DOHH2 (cell line): ENCODE measurements around the gene DMD.

Experiments used
- H3F3A ChIP-seq: fragments of 200-600 bp; sonication (generic), shearing (Covaris generic); 2 replicates; pipeline ENCODE4 v1.6.0; 2016; ENCODE audit warnings: antibody characterized with exemption, mild to moderate bottlenecking; ENCODE audit not compliant: control insufficient read depth, insufficient read depth
- H3K27ac ChIP-seq: fragments of 200-600 bp; sonication (generic); 2 replicates; pipeline ENCODE4 v1.5.1; 2014; ENCODE audit warnings: low read depth, mild to moderate bottlenecking, low read length, moderate library complexity
- H3K27me3 ChIP-seq: fragments of 200-600 bp; sonication (generic); 2 replicates; pipeline ENCODE4 v1.6.1; 2014; ENCODE audit warnings: mild to moderate bottlenecking, low read length, mixed read lengths; ENCODE audit not compliant: control insufficient read depth
- H3K36me3 ChIP-seq: fragments of 200-600 bp; sonication (generic); 2 replicates; pipeline ENCODE4 v1.6.1; 2014; ENCODE audit warnings: mild to moderate bottlenecking, low read length, moderate library complexity, mixed read lengths; ENCODE audit not compliant: control insufficient read depth
- H3K4me1 ChIP-seq: fragments of 200-600 bp; sonication (generic); 2 replicates; pipeline ENCODE4 v1.6.1; 2014; ENCODE audit warnings: mild to moderate bottlenecking, low read length, mixed read lengths; ENCODE audit not compliant: control insufficient read depth
- H3K4me2 ChIP-seq: fragments of 200-600 bp; sonication (generic); 2 replicates; pipeline ENCODE4 v1.6.0; 2014; ENCODE audit warnings: mild to moderate bottlenecking, low read length, moderate library complexity
- H3K4me3 ChIP-seq: fragments of 200-600 bp; sonication (generic); 2 replicates; pipeline ENCODE4 v1.5.1; 2014; ENCODE audit warnings: mild to moderate bottlenecking, low read length, mixed read lengths
- H3K79me2 ChIP-seq: fragments of 200-600 bp; sonication (generic); 2 replicates; pipeline ENCODE4 v1.6.1; 2014; ENCODE audit warnings: mild to moderate bottlenecking, low read length, mixed read lengths; ENCODE audit not compliant: control insufficient read depth
- H3K9me2 ChIP-seq: fragments of 200-600 bp; sonication (generic); replicated peaks from 2 replicates; pipeline ENCODE4 v1.6.1; 2014; ENCODE audit warnings: mild to moderate bottlenecking, low read length, mixed read lengths; ENCODE audit not compliant: control insufficient read depth
- H3K9me3 ChIP-seq: fragments of 200-600 bp; sonication (generic); 2 replicates; pipeline ENCODE4 v1.6.1; 2014; ENCODE audit warnings: antibody characterized with exemption, low read length, mixed read lengths; ENCODE audit not compliant: control insufficient read depth, insufficient read depth
- H4K20me1 ChIP-seq: fragments of 200-600 bp; sonication (generic); 2 replicates; pipeline ENCODE4 v1.6.0; 2014; ENCODE audit warnings: low read depth, mild to moderate bottlenecking, antibody characterized with exemption, low read length, moderate library complexity; ENCODE audit not compliant: control insufficient read depth, insufficient read depth
- CTCF ChIP-seq: fragments of 200-600 bp; sonication (generic); IDR thresholded peaks from one replicate; pipeline ENCODE4 v1.5.1; 2014; ENCODE audit warnings: antibody characterized with exemption, mild to moderate bottlenecking, low read depth, low read length; ENCODE audit not compliant: poor library complexity, severe bottlenecking
- EZH2phosphoT487 ChIP-seq: fragments of 200-600 bp; sonication (generic); IDR thresholded peaks from 2 replicates; pipeline ENCODE4 v1.6.1; 2017; ENCODE audit warnings: borderline replicate concordance, mild to moderate bottlenecking, antibody characterized with exemption, low read length, moderate library complexity, mixed read lengths

The DMD gene

DNA sequence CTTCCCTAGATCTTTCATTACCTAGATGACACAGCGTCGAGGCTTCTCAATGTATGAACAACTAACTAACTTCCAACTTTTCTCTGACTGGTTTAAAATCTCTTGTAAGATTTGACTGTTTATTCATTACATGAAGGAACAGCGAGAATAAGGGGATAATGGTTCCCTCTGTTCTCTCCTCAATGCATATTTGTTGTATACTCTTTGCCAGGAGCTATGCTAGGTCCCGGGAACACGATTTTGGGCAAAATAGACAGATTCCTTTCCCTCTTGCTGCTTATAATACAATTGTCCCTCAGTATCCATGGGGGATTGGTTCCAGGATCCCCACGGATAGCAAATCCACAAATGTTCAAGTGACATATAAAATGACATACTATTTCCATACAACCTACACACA is 1020.0 kb downstream of the DMD start:
- no peak for TF ChIP-seq EZH2phosphoT487
- no peak for TF ChIP-seq CTCF
- Histone ChIP-seq H3K79me2 (no peaks in the 10 kb centered on the region), H3K9me3 (no peaks in the 10 kb centered on the region), H3K4me2 (no peak overlapping the region), H3K36me3 (no peaks in the 10 kb centered on the region), H3K9me2 (no peaks in the 10 kb centered on the region), H3K4me3 (no peak overlapping the region), H3K27me3 (no peaks in the 10 kb centered on the region), H4K20me1 (no peaks in the 10 kb centered on the region), H3F3A (no peaks in the 10 kb centered on the region), H3K4me1 (no peaks in the 10 kb centered on the region), H3K27ac (no peak overlapping the region)

DNA sequence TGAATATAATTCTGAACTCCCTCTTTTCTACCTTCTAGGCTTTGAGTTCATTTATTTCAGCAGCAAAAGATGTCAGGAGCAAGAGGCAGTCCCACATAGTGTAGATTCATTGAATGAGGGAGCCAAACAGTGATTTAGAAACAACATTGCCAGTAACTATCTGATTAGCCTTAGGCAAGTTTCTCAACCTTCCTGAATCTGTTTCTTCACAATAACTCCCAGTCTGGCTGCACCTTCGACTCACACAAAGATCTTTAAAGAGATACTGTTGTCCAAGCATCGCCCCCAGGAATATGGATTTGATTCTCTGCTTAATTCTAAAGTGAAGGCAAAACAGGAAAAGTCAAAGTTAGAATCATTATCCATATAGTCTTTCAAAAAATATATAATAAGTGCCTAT is 1026.2 kb downstream of the DMD start:
- no peaks in the 10 kb centered on the region for H3K4me1 ChIP-seq
- H3F3A ChIP-seq, result no peaks in the 10 kb centered on the region
- H4K20me1 ChIP-seq, result no peaks in the 10 kb centered on the region
- TF ChIP-seq CTCF (no peak), EZH2phosphoT487 (no peak)
- H3K9me2 ChIP-seq, result no peaks in the 10 kb centered on the region
- H3K9me3 ChIP-seq, result no peaks in the 10 kb centered on the region
- H3K79me2 ChIP-seq, result no peaks in the 10 kb centered on the region
- H3K27me3 ChIP-seq, result no peaks in the 10 kb centered on the region
- H3K4me2 ChIP-seq, result no peak overlapping the region
- no peak overlapping the region for H3K4me3 ChIP-seq
- no peaks in the 10 kb centered on the region for H3K36me3 ChIP-seq
- no peak overlapping the region for H3K27ac ChIP-seq

DNA sequence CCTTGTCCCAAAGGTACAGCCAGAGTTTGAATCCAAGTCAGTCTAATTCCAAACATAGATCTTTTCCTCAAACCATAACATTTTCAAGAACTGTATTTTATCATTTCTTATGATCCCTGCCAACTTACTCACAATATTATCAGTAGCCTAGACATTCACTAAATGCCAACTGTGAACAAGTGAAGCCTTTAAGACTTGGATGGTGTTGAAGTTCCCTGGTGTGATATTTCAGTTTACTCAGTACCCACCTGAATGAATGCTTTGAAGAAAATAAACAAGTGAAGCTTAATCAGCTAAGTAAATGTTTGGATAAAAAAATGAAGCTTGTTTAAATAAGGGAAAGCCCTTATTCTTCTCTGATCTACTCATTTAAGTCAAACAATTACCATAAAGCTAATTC is 1028.3 kb downstream of the DMD start:
- no peak for TF ChIP-seq CTCF
- H3K9me2 ChIP-seq, result no peaks in the 10 kb centered on the region
- H3K27ac ChIP-seq, result no peak overlapping the region
- no peaks in the 10 kb centered on the region for H4K20me1 ChIP-seq
- H3K4me1 ChIP-seq, result no peaks in the 10 kb centered on the region
- H3K4me3 ChIP-seq, result no peak overlapping the region
- H3K4me2 ChIP-seq, result no peak overlapping the region
- H3K79me2 ChIP-seq, result no peaks in the 10 kb centered on the region
- H3K36me3 ChIP-seq, result no peaks in the 10 kb centered on the region
- H3F3A ChIP-seq, result no peaks in the 10 kb centered on the region
- no peaks in the 10 kb centered on the region for H3K27me3 ChIP-seq
- H3K9me3 ChIP-seq, result no peaks in the 10 kb centered on the region

- H3F3A ChIP-seq, result no peaks in the 10 kb centered on the region
- no peaks in the 10 kb centered on the region for H3K9me2 ChIP-seq
- H3K4me2 ChIP-seq, result no peak overlapping the region
- H3K9me3 ChIP-seq, result no peaks in the 10 kb centered on the region
- H4K20me1 ChIP-seq, result no peaks in the 10 kb centered on the region
- no peaks in the 10 kb centered on the region for H3K79me2 ChIP-seq
- H3K36me3 ChIP-seq, result no peaks in the 10 kb centered on the region
- H3K27ac ChIP-seq, result no peak overlapping the region
- TF ChIP-seq EZH2phosphoT487, result no peak
- no peak for TF ChIP-seq CTCF
- H3K27me3 ChIP-seq, result no peaks in the 10 kb centered on the region
- H3K4me3 ChIP-seq, result no peak overlapping the region
- H3K4me1 ChIP-seq, result no peaks in the 10 kb centered on the region
These were observed 1034.8 kb downstream of the DMD start for GRCh38 chrX:32176510-32176909.
